ENCODE data around the gene FOLR2.

DNA sequence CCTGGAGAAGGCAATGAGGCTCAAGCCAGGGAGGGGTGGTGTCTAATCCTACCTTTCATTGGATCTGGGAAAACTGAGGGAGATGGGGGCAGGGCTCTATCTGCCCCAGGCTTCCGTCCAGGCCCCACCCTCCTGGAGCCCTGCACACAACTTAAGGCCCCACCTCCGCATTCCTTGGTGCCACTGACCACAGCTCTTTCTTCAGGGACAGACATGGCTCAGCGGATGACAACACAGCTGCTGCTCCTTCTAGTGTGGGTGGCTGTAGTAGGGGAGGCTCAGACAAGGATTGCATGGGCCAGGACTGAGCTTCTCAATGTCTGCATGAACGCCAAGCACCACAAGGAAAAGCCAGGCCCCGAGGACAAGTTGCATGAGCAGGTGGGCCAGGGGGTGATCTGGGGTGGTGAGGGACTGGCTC is 24.6 kb upstream of the FOLR2 start, which contains the start of gene FOLR1:
- no peak for TF ChIP-seq EZH2 (IDR thresholded peaks at IDR 0.05; ENCODE audit: borderline replicate concordance, insufficient read depth, low read depth, low read length, poor library complexity, severe bottlenecking)
- TF ChIP-seq, protein P1, sequence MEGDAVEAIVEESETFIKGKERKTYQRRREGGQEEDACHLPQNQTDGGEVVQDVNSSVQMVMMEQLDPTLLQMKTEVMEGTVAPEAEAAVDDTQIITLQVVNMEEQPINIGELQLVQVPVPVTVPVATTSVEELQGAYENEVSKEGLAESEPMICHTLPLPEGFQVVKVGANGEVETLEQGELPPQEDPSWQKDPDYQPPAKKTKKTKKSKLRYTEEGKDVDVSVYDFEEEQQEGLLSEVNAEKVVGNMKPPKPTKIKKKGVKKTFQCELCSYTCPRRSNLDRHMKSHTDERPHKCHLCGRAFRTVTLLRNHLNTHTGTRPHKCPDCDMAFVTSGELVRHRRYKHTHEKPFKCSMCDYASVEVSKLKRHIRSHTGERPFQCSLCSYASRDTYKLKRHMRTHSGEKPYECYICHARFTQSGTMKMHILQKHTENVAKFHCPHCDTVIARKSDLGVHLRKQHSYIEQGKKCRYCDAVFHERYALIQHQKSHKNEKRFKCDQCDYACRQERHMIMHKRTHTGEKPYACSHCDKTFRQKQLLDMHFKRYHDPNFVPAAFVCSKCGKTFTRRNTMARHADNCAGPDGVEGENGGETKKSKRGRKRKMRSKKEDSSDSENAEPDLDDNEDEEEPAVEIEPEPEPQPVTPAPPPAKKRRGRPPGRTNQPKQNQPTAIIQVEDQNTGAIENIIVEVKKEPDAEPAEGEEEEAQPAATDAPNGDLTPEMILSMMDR (IDR thresholded peaks at IDR 0.05), result no peak
